Occipital lobe (tissue), 2 donors: ENCODE measurements around the gene GNPTG. TPM values are rescaled to one million over a fixed set of nuclear protein-coding genes. Genes with fewer than 3 reads are reported as not detected.

Source experiments
- DNase-seq: peaks from one replicate; lab custom pipeline; 2025; lab: John Stamatoyannopoulos, UW
- total RNA-seq: library from RNA; depleted of rRNA; stranded (reverse); fragments of >200 nt; gene quantifications from one replicate; pipeline ENCODE4 v1.2.3, GENCODE V29; 2014

The GNPTG gene
- total RNA-seq, 1 donor from 2014 or later = 15.0 TPM

DNA sequence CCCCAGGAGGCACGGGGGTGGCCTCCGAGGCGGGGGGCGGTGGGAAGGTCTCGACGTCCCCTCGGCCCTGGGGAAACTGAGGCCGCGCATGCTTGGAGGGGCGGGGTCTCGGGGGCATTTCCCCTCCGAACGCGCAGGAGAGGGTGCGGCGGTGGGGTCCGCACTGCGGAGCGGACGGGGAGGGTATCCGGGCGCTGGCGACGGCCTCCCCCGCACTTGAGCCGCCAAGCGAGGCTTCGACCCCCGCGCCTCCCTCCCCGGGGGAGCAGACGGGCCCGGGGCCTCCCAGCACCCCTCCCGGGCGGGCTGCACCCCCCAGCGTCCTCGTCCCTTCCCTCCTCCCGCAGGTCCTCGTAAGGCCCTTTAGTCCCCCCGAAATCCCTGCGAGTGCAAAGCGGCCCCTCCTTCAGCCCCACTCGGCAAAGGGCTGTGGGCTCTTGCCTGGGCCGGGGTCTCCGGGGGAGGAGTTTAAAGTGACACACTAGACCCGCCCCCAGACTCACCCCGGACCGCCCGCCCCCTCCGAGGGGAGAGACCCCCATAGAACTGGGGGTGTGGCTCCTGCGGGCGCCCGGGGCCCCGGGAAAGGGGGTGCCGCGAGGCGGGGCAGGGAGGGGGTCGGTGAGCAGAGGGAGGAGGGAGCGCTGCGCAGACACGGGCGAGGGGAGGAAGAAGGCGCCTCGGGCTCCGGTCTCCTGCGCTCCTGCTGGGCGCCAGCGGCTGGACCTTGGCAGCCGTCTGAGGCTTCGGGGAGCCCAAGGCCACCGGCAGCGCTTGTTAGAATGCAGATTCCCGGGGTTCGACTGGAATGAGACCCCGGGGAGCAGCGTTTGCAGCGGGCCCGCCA is 17.7 kb upstream of the GNPTG start:
- no peak for DNase-seq

GRCh38 chr16:1334739-1335138 is 17.0 kb upstream of the GNPTG start:
- no peak for DNase-seq

DNA sequence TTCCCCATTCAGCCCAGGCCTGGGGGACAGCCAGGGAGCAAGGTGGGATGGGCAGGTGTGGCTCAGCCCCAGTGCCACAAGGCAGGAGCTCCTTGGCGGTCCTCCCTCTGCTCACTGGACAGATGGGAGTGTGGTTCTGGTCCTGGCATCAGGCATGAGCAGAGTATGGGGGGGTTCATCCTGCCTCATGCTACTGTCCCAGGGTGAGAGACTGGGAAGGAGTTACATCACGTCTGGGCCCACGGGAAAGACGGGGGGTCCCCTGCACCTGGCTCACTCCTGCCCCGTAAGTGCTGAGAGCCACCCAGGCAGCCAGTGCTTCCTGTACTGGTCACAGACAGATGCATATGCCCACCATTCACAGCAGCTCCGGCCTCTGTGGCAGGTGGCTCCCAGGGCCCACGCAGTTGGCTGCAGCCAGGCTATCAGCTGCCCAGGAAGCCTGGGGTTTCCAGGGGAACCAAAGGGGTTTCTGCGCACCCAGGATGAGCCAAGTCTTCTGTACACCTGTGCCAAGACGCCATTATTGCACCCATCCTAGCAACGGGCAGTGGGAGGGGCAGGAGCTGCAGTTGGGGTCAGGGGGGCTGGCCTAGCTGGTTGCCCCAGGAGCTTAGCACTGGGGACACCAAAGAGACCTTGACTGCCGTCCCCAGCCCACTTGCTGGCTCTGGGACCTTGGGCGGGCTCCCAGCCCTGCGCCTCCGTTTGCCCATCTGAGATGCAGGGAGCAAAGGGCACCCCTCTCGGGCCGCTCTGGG is 16.3 kb upstream of the GNPTG start:
- DNase-seq = no peak

- no peak for DNase-seq
These were observed 15.7 kb upstream of the GNPTG start for GRCh38 chr16:1335996-1336395.

- no peak for DNase-seq
These were observed 15.1 kb upstream of the GNPTG start for GRCh38 chr16:1336619-1337018.

DNA sequence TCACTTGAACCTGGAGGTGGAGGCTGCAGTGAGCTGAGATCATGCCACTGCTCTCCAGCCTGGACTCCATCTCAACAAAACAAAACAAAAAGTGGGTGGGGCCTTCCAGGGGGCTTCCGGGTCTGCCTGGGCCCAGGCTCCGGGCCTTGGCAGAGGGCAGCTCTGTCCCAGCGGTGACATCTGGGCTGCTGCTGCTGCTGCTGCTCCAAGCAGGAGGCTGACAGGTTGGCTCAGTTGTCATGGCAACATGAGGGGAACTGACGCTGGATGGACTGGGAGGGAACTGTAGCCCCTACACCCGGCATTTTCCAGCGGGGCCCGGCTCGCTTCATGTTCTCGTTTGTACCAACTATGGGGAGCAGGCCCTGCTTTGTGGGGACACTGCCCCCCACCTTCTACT is 14.2 kb upstream of the GNPTG start:
- DNase-seq = no peak

DNA sequence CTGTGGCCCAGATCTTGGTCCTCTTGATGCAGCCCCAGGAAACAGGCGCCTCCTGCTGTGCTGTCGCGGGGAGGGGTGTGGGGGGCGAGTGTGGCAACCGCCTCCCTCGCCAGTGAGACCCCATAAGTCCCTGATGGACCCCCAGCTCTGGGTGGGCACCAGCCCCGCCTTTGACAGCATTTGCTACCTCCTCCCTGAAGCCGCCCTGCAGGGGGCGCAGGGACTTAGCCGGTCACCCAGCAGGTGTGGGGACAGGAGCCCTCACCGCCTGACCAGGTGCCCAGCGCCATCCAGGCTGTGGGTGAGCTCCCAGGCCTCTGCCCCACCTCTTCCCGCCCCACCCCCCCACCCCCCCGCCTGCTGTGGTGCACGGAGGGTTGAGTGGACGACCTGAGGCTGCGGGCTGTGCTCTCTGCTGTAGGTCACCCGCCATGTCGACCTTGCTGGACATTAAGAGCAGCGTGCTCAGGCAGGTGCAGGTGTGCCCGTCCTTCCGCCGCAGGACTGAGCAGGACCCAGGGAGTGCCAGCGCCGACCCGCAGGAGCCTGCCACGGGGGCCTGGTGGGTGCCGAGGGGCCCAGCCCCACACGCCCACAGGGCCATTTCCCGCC is 13.5 kb upstream of the GNPTG start:
- DNase-seq = no peak

- no peak for DNase-seq
These were observed 12.7 kb upstream of the GNPTG start for GRCh38 chr16:1338855-1339675.

DNA sequence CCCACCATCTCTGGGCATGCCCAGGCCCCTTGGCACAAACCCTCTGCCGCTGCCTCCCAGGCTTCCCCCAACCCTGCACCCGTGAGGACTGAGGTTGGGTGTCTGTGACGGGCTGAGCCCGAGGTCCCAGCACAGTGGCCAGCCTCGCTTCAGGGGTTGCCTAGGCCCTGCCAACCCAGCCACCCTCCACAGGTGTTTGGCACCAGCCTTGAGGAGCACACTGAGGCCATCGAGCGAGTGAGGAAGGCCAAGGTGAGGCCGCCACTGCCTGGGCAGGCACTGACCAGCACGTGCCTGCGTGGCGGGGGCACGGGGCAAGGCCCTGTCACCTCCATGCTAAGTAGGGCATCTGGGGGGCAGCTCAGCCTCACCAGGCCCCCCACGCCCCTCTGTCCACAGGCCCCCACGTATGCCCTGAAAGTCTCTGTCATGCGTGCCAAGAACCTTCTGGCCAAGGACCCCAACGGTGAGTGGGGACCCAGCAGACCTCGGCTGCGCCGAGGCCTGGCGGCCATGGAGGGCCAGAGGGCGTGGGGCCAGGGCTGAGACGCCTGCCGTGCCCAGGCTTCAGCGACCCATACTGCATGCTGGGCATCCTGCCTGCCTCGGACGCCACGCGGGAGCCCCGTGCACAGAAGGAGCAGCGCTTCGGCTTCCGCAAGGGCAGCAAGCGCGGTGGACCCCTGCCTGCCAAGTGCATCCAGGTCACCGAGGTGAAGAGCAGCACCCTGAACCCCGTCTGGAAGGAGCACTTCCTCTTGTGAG is 10.8 kb upstream of the GNPTG start:
- no peak for DNase-seq

DNA sequence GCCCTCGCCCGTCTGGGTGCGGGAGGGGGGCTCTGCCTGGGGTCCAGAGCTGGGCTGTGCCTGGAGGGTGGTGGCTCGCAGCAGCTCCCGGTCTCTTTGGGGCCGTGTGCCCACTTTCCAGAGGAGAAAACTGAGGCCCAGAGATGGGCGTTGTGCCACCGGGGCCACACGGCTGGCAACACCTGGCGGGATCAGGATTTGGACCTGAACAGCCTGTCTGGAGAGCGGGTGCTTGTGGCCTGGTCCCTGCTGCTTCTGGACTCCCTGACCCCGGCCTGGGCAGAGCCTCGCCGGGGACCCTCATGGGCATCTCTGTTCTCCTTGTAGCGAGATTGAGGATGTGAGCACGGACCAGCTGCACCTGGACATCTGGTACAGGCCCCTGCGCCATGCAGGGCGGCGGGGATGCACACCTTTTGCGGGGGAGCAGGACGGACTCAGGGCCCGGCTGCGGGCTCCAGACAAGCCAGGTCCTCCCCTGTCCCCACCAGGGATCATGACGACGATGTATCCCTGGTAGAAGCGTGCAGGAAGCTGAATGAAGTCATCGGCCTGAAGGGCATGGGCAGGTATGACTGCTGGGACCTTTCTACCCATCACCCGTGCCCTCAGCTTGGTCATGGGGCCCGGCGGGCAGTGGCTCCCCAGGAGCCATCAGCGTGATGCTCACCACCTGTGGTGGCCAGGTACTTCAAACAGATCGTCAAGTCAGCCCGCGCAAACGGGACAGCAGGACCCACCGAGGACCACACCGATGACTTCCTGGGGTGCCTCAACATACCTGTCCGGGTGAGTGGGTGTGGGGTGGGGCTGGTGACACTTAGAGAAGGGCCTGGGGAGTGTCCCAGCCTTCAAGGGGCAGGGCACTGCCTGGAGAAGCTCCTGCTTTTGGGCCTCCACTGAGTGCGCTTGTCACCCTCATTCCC is 10.0 kb upstream of the GNPTG start:
- no peak for DNase-seq

DNA sequence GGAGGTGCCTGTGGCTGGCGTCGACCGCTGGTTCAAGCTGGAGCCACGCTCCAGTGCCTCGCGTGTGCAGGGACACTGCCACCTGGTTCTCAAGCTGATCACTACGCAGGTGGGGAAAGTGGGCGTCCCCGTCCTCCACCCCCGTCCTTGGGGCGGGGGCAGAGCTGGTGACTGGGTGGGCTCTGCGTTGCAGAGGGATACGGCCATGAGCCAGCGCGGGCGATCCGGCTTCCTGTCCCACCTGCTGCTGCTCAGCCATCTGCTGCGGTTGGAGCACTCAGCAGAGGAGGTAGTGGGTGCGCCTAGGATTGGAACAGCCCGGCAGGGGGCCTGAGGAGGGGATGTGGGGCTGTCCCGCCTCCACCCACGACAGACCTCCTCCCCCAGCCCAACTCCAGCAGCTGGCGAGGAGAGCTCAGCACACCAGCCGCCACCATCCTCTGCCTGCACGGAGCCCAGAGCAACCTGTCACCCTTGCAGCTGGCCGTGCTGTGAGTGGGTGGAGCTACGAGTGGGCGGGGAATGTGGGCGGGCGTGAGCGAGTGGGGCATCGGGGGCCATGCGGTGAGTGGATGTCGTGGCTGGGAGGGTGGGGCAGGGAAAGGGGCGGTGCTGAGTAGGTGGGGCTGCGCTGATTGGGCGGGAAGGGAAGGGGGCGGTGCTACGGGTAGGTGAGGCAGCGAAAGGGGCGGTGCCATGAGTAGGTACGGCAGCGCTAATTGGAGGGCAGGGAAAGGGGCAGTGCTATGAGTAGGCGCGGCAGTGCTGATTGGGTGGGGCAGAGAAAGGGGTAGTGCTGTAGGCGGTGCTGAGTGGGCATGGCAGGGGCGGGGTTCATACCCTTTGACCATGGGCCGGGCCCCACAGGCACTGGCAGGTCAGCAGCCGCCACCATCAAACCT is 9.0 kb upstream of the GNPTG start:
- peak; percentile 85 for DNase-seq

- no peak for DNase-seq
These were observed 8.1 kb upstream of the GNPTG start for GRCh38 chr16:1343428-1344242.

DNA sequence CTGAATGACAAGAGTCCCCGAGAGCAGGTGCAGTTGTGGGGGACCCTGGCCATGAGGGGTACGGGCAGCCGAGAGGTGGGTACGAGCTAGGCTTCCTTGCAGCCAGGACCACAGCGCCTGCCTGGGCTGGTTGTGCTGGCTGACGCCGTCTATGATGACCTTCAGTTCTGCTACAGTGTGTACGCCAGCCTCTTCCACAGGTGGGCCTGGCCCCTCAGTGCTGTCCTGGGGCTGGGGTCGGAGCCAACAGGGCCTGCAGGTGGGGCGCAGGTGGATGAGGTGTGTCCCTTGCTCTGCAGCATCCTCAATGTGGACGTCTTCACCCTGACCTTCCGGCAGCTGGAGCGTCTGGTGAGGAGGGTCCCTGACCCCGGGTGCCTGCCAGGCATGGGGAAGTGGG is 7.2 kb upstream of the GNPTG start:
- DNase-seq = no peak

DNA sequence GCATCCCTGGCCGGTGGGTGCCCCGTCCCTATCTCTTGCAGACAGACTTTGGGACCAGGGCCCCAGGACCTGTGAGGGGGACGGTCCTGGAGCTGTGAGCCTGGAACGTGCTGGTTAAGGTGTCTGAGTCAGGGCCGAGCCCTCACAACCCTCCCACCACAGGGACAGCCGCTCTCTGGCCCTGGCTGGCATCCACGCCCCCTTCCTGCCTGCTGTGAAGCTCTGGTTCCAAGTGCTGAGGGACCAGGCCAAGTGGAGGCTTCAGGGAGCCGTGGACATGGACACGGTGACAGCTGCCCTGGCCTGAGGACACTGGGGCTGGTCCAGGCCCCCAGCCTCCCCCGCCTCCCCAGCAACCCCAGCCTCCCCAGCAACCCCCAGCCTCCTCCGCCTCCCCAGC is 6.6 kb upstream of the GNPTG start:
- DNase-seq = no peak

- no peak for DNase-seq
These were observed 5.9 kb upstream of the GNPTG start for GRCh38 chr16:1345651-1346421.

GRCh38 chr16:1346422-1347285 is 5.1 kb upstream of the GNPTG start:
- no peak for DNase-seq
